Germinal center (tissue), 1 donor: ENCODE results near the gene LRFN4.

Experiments
- DNase-seq: peaks from one replicate; pipeline ENCODE4 v3.0.0; 2012; ENCODE audit warnings: mixed read lengths, low spot score

LRFN4 gene

GRCh38 chr11:66870616-66871520 lies 14.0 kb downstream of the LRFN4 start:
- DNase-seq: no peak

DNA sequence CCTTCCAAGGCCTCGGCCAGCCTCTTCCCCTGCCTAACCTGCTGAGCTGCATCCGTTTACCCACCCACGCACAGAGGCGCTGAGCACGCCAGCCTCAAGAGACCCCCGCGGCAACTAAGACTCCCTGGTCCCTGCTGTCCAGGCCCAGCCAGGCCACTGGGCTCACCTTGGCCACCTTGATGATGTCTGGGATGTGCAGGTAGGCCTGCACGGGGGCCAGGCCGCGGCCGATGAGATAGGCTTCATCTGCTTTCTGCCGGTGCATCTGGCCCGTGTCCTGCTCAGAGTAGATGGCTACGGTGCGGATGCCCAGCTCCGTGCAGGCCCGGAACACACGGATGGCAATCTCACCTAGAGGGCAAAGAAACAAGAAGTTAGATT lies 14.6 kb downstream of the LRFN4 start:
- no peak for DNase-seq

- no peak for DNase-seq
Measured at GRCh38 chr11:66874232-66874631, 17.4 kb downstream of the LRFN4 start.

DNA sequence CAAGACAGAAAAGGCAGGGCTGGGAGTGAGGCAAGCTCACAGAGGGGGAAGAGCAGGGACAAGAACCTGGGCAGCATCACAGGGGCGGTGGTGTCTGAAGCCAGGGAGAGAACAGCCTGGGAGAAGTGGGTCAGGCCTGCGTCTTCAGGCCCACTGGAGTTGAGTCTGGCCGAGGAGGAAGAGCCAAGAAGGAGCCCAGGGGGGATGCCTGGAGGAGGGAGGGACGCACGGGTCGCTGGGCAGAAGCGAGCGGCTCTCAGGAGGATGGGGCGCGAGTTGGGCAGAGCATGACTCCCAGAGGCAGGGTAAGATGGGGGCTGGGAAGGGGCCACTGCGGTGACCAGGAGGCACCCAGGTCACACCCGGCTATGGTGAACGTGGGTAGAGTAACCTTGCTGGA lies 18.5 kb downstream of the LRFN4 start:
- no peak for DNase-seq

- no peak for DNase-seq
Measured at GRCh38 chr11:66877588-66878385, 20.9 kb downstream of the LRFN4 start.

- DNase-seq: no peak
Measured at GRCh38 chr11:66878474-66878873, 21.6 kb downstream of the LRFN4 start.

DNA sequence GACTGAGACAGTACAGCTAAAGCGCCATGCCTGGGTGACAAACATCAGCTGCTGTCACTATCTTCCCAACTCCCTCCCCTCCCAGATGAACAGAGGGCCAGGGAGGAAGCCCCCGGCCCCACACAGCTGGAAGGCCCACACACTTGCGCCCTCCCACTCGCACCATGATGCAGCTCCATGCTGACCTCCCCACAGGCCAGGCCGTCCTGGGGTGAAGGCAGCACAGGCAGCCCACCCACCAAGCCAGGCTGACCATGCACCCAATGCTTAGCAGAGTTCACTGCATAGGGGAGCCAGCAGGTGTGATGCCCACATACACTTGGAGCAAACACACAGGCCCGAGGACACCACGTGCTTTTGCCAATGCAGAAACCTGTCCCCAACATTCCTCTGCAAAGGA lies 22.1 kb downstream of the LRFN4 start:
- DNase-seq: no peak

- no peak for DNase-seq
Measured at GRCh38 chr11:66879583-66879982, 22.7 kb downstream of the LRFN4 start.

DNA sequence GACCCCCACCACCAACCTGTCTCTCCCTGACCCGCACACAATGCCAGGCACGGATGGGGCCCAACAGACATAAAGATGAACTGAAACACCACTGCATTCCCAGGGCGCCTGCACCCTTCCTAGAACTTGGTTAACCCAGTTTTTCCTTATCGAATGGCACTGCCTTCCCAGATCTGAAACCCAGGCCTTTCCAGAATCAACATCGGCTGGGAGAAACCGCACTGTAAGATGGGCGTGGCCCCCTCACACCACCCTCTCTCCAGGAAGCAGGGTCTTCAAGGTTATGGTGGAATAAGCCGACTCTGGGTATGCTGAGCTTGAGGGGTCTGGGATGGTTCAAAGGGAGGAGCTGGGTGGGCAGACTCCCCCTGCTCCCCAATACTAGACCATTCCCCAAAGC lies 23.1 kb downstream of the LRFN4 start:
- no peak for DNase-seq

- no peak for DNase-seq
Measured at GRCh38 chr11:66880496-66881450, 23.9 kb downstream of the LRFN4 start.

GRCh38 chr11:66881451-66881835 lies 24.6 kb downstream of the LRFN4 start:
- no peak for DNase-seq

- no peak for DNase-seq
Measured at GRCh38 chr11:66881927-66882452, 25.1 kb downstream of the LRFN4 start.

DNA sequence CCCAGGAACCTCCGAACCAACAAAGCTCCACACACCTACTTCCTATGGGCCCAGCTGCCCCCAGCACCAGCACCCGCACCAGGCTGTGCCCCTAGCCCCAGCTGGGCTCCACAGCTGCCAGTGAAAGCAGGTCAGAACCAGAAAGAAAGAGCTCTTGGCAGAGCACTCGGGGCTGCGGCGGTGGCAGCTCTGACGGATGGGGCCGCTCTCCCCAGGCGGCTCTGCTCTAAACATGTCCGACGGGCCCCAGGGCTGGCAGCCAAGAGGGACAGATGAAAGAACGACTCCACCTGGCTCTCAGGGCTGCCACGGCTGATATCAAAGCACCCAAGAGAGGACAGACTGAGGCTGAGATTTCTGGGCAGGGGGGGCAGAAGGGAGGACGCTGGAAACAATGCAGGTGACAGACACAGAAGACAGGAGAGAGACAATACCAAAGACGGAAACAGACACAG lies 25.7 kb downstream of the LRFN4 start:
- no peak for DNase-seq

DNA sequence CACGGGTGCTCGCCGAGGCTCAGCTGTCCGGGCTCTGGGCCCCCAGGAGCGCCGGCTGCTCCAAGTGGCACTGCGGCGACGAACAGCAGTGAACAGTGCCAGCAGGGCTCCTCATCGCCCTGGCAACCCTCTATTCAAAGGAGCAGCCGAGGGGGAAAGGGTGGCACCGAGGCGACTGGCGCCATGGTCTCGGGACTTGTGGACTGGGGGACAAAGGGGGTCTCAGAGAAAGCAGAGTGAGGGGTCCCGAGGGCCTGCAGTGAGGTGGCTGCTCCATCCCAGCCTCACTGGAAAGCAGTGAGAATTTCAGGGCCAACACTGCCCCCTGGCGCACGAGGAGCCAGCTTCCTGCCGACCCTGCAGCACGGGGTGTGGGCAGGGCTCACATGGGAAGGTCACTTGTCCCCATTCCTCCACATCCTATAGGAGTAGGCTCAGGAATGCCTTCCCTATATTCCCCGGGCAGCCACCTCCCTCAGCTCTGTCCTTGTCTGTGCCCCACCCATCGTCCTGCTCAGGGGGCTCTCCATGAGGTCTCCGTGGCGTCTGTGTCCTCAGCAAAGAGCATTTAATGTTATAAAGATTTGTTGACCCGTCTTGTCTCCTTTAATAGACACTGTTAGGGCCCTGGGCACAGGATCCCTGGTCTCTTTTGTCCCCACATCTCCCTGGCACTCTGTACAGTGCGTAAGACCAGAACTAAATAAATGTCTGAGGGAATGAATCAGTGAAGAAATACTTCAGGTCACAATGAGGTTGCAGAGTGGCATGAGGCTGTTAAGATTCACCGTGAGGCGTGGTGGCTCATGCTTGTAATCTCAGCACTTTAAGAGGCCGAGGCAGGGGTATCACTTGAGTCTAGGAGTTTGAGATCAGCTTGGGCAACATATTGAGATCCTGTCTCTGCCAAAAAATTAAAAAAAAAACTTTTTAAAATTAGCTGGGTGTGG lies 26.4 kb downstream of the LRFN4 start:
- DNase-seq: peak; percentile 53

GRCh38 chr11:66884443-66884842 lies 27.6 kb downstream of the LRFN4 start:
- DNase-seq: no peak

GRCh38 chr11:66885469-66885868 lies 28.6 kb downstream of the LRFN4 start:
- DNase-seq: no peak

GRCh38 chr11:66885950-66886440 lies 29.1 kb downstream of the LRFN4 start:
- no peak for DNase-seq

GRCh38 chr11:66886671-66887221 lies 29.9 kb downstream of the LRFN4 start:
- DNase-seq: no peak

- DNase-seq: no peak
Measured at GRCh38 chr11:66887526-66887925, 30.7 kb downstream of the LRFN4 start.

DNA sequence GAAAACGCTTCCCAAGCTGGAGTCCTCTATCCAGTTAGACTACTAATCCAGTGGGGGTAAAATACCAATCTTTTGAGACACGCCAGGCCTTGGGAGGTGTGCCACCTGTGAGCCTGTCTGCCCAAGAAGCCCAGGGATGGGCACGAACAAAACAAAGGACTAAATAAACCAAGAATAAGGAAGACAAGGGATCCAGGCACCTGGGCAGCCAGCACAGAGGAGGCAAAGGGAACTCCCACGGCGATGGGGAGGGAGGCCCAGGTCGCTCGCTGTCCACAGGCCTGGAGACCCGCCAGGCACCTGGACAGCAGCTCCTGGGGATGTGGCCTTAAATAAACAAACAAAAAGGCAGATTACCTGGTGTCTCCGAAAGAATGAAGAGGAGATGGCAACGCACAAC lies 31.4 kb downstream of the LRFN4 start:
- no peak for DNase-seq
